Measurements from ENCODE around the gene KCNJ1. TPM values are rescaled to one million over a fixed set of nuclear protein-coding genes. Genes with fewer than 3 reads are reported as not detected.

The KCNJ1 gene
- total and polyA plus RNA-seq, 2 donors from 2014 or later = 175 to 355 TPM

DNA sequence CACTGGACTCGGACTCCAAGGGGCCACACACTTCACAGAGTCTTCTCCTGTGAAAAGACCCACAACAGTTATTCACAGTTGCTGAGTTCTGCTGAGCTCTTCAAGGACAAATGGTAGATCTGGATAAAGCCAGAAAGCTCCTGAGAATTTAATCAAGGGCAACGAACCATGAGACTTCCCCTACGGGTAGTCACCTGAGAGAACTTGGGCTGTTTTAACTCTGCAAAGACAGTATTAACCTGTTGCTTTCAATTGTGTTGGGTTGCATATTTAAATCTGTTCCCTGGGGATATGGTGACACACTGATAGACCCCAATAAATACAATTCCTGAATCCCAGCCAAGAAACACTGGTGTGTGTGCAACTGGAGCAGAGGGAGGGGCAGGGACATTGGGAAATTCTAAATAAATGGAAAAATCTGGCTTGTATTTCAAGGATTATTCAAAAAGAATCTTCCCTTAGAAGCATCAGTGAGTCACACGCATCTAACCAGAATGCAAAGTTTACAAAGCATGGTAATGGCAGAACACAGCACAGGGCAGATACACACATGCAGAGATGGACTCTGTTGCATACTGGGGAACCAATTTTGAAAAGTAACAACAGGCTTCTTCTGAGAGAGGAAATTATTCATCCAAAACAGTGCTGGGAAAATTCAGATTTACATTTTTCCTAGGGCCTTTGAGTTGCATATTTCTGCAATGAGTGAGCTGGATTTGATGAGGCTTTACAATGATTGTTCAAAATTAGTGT lies 4.0 kb downstream of the KCNJ1 start:
- Histone ChIP-seq H3K9ac (ENCODE audit: low read length in 3 of 3) (peak overlapping the region in 1 of 3 donors; percentile 77), H3K36me3 (ENCODE audit: control insufficient read depth in 2 of 3, insufficient read depth in 3 of 3, low read length in 3 of 3) (no peaks in the 10 kb centered on the region), H3K9me3 (ENCODE audit: control insufficient read depth in 2 of 3, insufficient read depth in 1 of 3, low read length in 3 of 3) (no peaks in the 10 kb centered on the region), H3K27ac (ENCODE audit: low read depth in 2 of 2, low read length in 2 of 2) (peak overlapping the region; percentile 79 to 91), H3K27me3 (ENCODE audit: control insufficient read depth, insufficient read depth, low read length) (no peaks in the 10 kb centered on the region), H3K4me1 (ENCODE audit: control insufficient read depth in 2 of 3, insufficient read depth in 2 of 3, low read depth in 1 of 3, low read length in 3 of 3) (peaks cover 0 to 6% (median 2%) of the 10 kb centered on the region in 3 donors), H3K4me3 (ENCODE audit: low read length in 3 of 3) (peak overlapping the region in 2 of 3 donors; percentile 4 to 76)
- FAIRE-seq (no peak), DNase-seq (peak in 2 of 5 donors; percentile 65 to 69)
- intact Hi-C loops (cut with DNase I) = no loop called here
- TF ChIP-seq, protein P1, sequence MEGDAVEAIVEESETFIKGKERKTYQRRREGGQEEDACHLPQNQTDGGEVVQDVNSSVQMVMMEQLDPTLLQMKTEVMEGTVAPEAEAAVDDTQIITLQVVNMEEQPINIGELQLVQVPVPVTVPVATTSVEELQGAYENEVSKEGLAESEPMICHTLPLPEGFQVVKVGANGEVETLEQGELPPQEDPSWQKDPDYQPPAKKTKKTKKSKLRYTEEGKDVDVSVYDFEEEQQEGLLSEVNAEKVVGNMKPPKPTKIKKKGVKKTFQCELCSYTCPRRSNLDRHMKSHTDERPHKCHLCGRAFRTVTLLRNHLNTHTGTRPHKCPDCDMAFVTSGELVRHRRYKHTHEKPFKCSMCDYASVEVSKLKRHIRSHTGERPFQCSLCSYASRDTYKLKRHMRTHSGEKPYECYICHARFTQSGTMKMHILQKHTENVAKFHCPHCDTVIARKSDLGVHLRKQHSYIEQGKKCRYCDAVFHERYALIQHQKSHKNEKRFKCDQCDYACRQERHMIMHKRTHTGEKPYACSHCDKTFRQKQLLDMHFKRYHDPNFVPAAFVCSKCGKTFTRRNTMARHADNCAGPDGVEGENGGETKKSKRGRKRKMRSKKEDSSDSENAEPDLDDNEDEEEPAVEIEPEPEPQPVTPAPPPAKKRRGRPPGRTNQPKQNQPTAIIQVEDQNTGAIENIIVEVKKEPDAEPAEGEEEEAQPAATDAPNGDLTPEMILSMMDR (IDR thresholded peaks at IDR 0.05; ENCODE audit: borderline replicate concordance, extremely low read depth, insufficient read depth) = no peak

- FAIRE-seq = no peak
- DNase-seq = no peak
- intact Hi-C loops (cut with DNase I) = no loop called here
- TF ChIP-seq, protein P1 (IDR thresholded peaks at IDR 0.05; ENCODE audit: borderline replicate concordance, extremely low read depth, insufficient read depth) = no peak
- H3K36me3 ChIP-seq (ENCODE audit: control insufficient read depth in 2 of 3, insufficient read depth in 3 of 3, low read length in 3 of 3) = no peaks in the 10 kb centered on the region
- peak overlapping the region in 2 of 3 donors; percentile 11 to 76 for H3K4me3 ChIP-seq (ENCODE audit: low read length in 3 of 3)
- H3K27ac ChIP-seq (ENCODE audit: low read depth in 2 of 2, low read length in 2 of 2) = peak overlapping the region; percentile 35 to 79
- no peaks in the 10 kb centered on the region for H3K27me3 ChIP-seq (ENCODE audit: control insufficient read depth, insufficient read depth, low read length)
- peaks cover 0 to 6% (median 2%) of the 10 kb centered on the region in 3 donors for H3K4me1 ChIP-seq (ENCODE audit: control insufficient read depth in 2 of 3, insufficient read depth in 2 of 3, low read depth in 1 of 3, low read length in 3 of 3)
- no peaks in the 10 kb centered on the region for H3K9me3 ChIP-seq (ENCODE audit: control insufficient read depth in 2 of 3, insufficient read depth in 1 of 3, low read length in 3 of 3)
- H3K9ac ChIP-seq (ENCODE audit: low read length in 3 of 3) = peak overlapping the region in 1 of 3 donors; percentile 3
These were observed 4.7 kb downstream of the KCNJ1 start for GRCh38 chr11:128862406-128862805.

DNA sequence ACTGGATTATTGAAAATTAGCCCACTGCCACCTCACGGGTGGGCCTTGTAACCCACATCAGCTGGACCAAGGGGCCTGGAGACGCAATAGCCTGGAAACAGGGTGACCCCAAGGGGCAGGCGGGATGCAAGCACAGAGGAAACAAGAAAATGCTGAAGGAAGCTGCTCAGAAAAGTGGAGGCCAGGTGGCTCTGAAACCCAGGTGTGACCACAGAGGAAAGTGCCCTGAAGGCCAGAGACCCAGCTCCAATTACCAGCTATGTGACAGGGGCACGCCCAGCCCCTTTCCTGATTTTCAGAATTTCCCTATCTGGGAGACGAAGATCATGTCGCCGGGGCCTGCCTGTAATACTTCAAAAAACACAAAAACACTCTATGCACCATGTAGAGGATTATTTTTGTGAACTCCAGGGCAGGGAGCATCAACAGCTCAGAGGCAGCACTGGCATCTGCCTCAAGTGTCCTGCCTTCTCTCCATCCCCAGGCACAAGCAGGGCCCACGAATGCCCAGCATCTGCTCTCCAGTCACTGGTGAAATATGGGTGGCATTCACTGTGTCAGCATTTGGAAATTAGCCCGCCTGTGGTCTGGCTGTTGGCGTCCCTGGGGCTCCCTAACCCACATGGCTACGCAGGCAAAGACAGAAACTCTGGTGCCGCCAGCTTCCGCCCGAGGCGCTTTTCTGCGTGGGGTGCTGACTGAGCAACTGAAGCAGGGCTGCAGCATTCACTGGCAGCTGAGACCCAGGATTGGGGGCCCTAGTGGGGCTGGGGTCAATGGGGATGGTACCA lies 6.3 kb downstream of the KCNJ1 start:
- no peak for FAIRE-seq
- intact Hi-C loops (cut with DNase I) = no loop called here
- TF ChIP-seq, protein P1 (IDR thresholded peaks at IDR 0.05; ENCODE audit: borderline replicate concordance, extremely low read depth, insufficient read depth) = no peak

More for the DNA sequence above, 6.3 kb downstream of the KCNJ1 start:
- Histone ChIP-seq H3K9ac (ENCODE audit: low read length in 3 of 3) (peak overlapping the region in 2 of 3 donors; percentile 3 to 33), H3K36me3 (ENCODE audit: control insufficient read depth in 2 of 3, insufficient read depth in 3 of 3, low read length in 3 of 3) (no peaks in the 10 kb centered on the region), H3K4me3 (ENCODE audit: low read length in 3 of 3) (peak overlapping the region in 1 of 3 donors; percentile 2), H3K9me3 (ENCODE audit: control insufficient read depth in 2 of 3, insufficient read depth in 1 of 3, low read length in 3 of 3) (no peaks in the 10 kb centered on the region), H3K4me1 (ENCODE audit: control insufficient read depth in 2 of 3, insufficient read depth in 2 of 3, low read depth in 1 of 3, low read length in 3 of 3) (peaks cover 0 to 10% (median 8%) of the 10 kb centered on the region in 3 donors), H3K27me3 (ENCODE audit: control insufficient read depth, insufficient read depth, low read length) (no peaks in the 10 kb centered on the region), H3K27ac (ENCODE audit: low read depth in 2 of 2, low read length in 2 of 2) (peak overlapping the region; percentile 35 to 79)
- no peak for DNase-seq
